Right renal cortex interstitium (tissue), 3 donors: ENCODE measurements around the gene SCRN2. TPM values are rescaled to one million over a fixed set of nuclear protein-coding genes. Genes with fewer than 3 reads are reported as not detected.

Experiments
- polyA plus RNA-seq, 3 donors: library from polyadenylated mRNA; unstranded; fragments of 120-200 nt; gene quantifications; one replicate each; pipeline ENCODE4 v1.2.1, GENCODE V29; 2013; ENCODE audit not compliant: insufficient read length in 3 of 3

SCRN2 gene
- polyA plus RNA-seq, 3 donors, result 40.6 to 61.8 (median 55.4) TPM

Other genes with a start within 250 kb of the SCRN2 start
- 100 to 1,000 TPM; 264 to 297 (median 270) TPM for gene KPNB1, start 191.4 kb downstream of the SCRN2 start, polyA plus RNA-seq
- gene TBKBP1, start 147.1 kb downstream of the SCRN2 start, polyA plus RNA-seq, result 10 to 100 TPM; 20.0 to 22.5 (median 22.0) TPM
- gene TBX21, start 108.0 kb downstream of the SCRN2 start, polyA plus RNA-seq, result under 1 TPM; 0.10 to 0.17 (median 0.13) TPM
- 10 to 100 TPM in 2 of 3 donors, 1 to 10 TPM in 1; 9.3 to 12.3 (median 11.7) TPM for gene OSBPL7, start 19.5 kb downstream of the SCRN2 start, polyA plus RNA-seq
- 10 to 100 TPM; 55.6 to 57.8 (median 55.8) TPM for gene MRPL10, start 9.7 kb downstream of the SCRN2 start, polyA plus RNA-seq
- 1 to 10 TPM; 2.4 to 2.8 (median 2.4) TPM for gene LRRC46, start 9.6 kb downstream of the SCRN2 start, polyA plus RNA-seq
- gene SP6, start 9.9 kb upstream of the SCRN2 start, polyA plus RNA-seq, result 1 to 10 TPM; 2.4 to 2.9 (median 2.6) TPM
- 10 to 100 TPM; 20.1 to 21.7 (median 20.7) TPM for gene SP2, start 55.0 kb upstream of the SCRN2 start, polyA plus RNA-seq
- gene PNPO, start 100.3 kb upstream of the SCRN2 start, polyA plus RNA-seq, result 10 to 100 TPM; 17.5 to 20.2 (median 19.6) TPM
- 10 to 100 TPM; 22.6 to 25.9 (median 24.6) TPM for gene PRR15L, start 116.6 kb upstream of the SCRN2 start, polyA plus RNA-seq
- 100 to 1,000 TPM; 117 to 147 (median 140) TPM for gene CDK5RAP3, start 129.8 kb upstream of the SCRN2 start, polyA plus RNA-seq
- 10 to 100 TPM; 17.5 to 18.9 (median 18.7) TPM for gene COPZ2, start 196.5 kb upstream of the SCRN2 start, polyA plus RNA-seq
- gene NFE2L1, start 207.1 kb upstream of the SCRN2 start, polyA plus RNA-seq, result 100 to 1,000 TPM; 264 to 274 (median 266) TPM